D721Med (cell line): ENCODE data around the gene DUX4.
"Not testable (repeated sequence)": the region's sequence is repeated elsewhere in the genome, so short reads cannot be mapped to it uniquely, and the experiment has no call there.

Source experiments
- DNase-seq: peaks from one replicate; pipeline ENCODE4 v3.0.0; 2011; ENCODE audit warnings: low spot score; ENCODE audit not compliant: insufficient read length
- FAIRE-seq: peaks from 2 replicates; lab custom pipeline; 2011; peaks lifted over from hg19 to GRCh38; lab: Jason Lieb, UNC

The DUX4 gene

DNA sequence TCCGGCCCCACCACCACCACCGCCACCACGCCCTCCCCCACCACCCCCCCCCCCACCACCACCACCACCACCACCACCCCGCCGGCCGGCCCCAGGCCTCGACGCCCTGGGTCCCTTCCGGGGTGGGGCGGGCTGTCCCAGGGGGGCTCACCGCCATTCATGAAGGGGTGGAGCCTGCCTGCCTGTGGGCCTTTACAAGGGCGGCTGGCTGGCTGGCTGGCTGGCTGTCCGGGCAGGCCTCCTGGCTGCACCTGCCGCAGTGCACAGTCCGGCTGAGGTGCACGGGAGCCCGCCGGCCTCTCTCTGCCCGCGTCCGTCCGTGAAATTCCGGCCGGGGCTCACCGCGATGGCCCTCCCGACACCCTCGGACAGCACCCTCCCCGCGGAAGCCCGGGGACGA, at the start of gene DUX4:
TSS of gene DUX4 (plus strand) at position 347 of the 400 bp plus-strand sequence. CDS start at position 347, 0 bp downstream.
- not testable (repeated sequence) for DNase-seq, FAIRE-seq

GRCh38 chr4:190175436-190175835, 1.9 kb downstream of the DUX4 start:
- FAIRE-seq = not testable (repeated sequence)

DNA sequence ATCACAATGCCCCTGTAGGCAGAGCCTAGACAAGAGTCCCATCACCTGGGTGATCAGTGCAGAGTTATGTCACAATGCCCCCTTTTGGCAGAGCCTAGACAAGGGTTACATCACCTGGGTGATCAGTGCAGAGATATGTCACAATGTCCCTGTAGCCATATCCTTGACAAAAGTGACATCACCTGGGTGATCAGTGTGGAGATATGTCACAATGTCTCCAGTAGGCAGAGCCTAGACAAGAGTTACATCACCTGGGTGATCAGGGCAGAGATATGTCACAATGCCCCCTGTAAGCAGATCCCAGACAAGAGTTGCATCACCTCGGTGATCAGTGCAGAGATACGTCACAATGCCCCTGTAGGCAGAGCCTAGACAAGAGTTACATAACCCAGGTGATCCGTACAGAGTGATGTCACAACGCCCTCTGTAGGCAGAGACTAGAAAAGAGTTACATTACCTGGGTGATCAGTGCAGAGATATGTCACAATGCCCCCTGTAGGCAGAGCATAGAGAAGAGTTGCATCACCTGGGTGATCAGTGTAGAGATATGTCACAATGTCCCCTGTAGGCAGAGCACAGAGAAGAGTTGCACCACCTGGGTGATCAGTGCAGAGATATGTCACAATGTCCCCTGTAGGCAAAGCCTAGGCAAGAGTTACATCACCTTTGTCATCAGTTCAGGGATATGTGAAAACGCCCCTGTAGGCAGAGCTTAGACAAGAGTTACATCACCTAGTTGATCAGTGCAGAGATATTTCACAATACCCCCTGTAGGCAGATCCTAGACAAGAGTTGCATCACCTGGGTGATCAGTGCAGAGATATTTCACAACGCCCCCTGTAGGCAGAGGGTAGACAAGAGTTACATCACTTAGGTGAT, 4.4 kb downstream of the DUX4 start:
- not testable (repeated sequence) for DNase-seq, FAIRE-seq

More at GRCh38 chr4:190175436-190175835, 1.9 kb downstream of the DUX4 start:
- not testable (repeated sequence) for DNase-seq

DNA sequence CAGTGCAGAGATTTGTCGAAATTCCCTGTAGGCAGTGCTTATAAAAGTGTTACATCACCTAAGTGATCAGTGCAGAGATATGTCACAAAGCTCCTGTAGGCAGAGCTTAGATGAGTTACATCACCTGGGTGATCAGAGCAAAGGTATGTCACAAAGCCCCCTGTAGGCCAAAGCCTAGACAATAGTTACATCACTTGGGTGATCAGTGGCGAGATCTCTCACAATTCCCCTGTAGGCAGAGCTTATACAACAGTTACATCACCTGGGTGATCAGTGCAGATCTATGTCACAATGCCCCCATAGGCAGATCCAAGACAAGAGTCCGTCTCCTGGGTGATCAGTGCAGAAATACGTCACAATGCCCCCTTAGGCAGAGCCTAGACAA, 5.0 kb downstream of the DUX4 start:
- not testable (repeated sequence) for FAIRE-seq, DNase-seq

GRCh38 chr4:190179030-190179739, 5.6 kb downstream of the DUX4 start:
- DNase-seq, FAIRE-seq: not testable (repeated sequence)

GRCh38 chr4:190179740-190180094, 6.1 kb downstream of the DUX4 start:
- not testable (repeated sequence) for FAIRE-seq, DNase-seq

GRCh38 chr4:190180947-190181346, 7.4 kb downstream of the DUX4 start:
- not testable (repeated sequence) for DNase-seq, FAIRE-seq

DNA sequence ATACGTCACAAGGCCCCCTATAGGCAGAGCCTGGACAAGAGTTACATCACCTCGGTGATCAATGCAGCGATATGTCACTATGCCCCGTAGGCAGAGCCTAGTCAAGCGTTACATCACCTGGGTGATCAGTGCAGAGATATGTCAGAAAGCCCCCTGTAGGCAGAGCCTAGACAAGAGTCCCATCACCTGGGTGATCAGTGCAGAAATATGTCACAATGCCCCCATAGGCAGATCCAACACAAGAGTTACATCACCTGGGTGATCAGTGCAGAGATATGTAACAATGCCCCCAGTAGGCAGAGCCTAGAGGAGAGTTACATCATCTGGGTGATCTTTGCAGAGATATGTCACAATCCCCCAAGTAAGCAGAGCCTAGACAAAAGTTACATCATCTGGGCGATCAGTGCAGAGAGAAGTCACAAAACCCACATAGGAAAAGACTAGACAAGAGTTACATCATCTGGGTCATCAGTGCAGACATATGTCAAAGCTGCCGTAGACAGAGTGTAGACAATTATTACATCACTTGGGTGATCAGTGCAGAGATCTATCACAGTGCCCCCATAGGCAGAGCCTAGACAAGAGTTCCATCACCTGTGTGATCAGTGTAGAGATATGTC, 8.0 kb downstream of the DUX4 start:
- DNase-seq, FAIRE-seq: not testable (repeated sequence)

DNA sequence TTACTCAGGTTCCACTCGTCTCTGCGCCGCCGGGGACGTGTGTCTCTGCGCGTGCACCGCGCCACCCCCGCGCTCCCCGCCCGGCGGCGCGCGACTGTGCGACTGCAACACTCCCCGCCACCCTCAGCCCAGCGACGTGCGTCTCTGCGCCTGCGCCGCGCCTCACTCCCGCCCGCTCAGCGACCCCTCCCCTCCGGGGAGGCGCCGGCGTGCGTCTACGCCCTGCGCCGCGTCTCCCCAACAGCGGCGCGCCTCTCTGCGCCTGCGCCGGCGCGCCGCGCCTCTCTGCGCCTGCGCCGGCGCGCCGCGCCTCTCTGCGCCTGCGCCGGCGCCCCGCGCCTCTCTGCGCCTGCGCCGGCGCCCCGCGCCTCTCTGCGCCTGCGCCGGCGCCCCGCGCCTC, 29.9 kb downstream of the DUX4 start:
- not testable (repeated sequence) for DNase-seq, FAIRE-seq
